HepG2 (cell line): ENCODE measurements around the gene IGF2BP1. TPM values are rescaled to one million over a fixed set of nuclear protein-coding genes. Genes with fewer than 3 reads are reported as not detected.

Experiments
- HDAC1 ChIP-seq: sonication (generic); formaldehyde crosslinking; IDR thresholded peaks from 2 replicates; pipeline ENCODE4 v1.5.1; 2020; ENCODE audit warnings: mild to moderate bottlenecking, missing genetic modification reagents
- JUNB ChIP-seq: sonication (generic); formaldehyde crosslinking; IDR thresholded peaks from 2 replicates; pipeline ENCODE4 v1.8.0; 2022; ENCODE audit warnings: missing genetic modification reagents, mild to moderate bottlenecking, borderline replicate concordance
- KDM2A ChIP-seq: sonication (generic); formaldehyde crosslinking; IDR thresholded peaks from 2 replicates; pipeline ENCODE4 v1.4.0; 2020; ENCODE audit warnings: low read depth, missing genetic modification reagents, borderline replicate concordance
- KDM6A ChIP-seq: IDR thresholded peaks from 2 replicates; pipeline ENCODE4 v1.6.1; 2016; ENCODE audit warnings: low read depth
- MTERF4 ChIP-seq: sonication (generic); formaldehyde crosslinking; IDR thresholded peaks from 2 replicates; pipeline ENCODE4 v1.8.0; 2023; ENCODE audit warnings: mild to moderate bottlenecking, missing genetic modification reagents
- POLR2AphosphoS2 ChIP-seq: IDR thresholded peaks from 2 replicates; pipeline ENCODE4 v1.6.1; 2011; ENCODE audit warnings: low read depth, low read length, improper control_type of control experiment
- RXRA ChIP-seq: sonication (generic); formaldehyde crosslinking; IDR thresholded peaks from 2 replicates; pipeline ENCODE4 v1.5.1; 2020; ENCODE audit warnings: missing genetic modification reagents
- SOX13 ChIP-seq, 3 experiments: fragments of 450-650 bp in 1 of 3; sonication (generic) in 1 of 3; formaldehyde crosslinking in 1 of 3; IDR thresholded peaks in 2 of 3; conservative IDR thresholded peaks in 1 of 3; 2 replicates each; pipeline versions ENCODE4 v1.5.0 to v1.6.1; 2016 to 2020; ENCODE audit warnings: antibody characterized with exemption in 1 of 3, mild to moderate bottlenecking in 1 of 3, missing compliant biosample characterization in 1 of 3, missing genetic modification reagents in 1 of 3, moderate library complexity in 1 of 3
- TAF1 ChIP-seq: sonication (generic); formaldehyde crosslinking; IDR thresholded peaks from 2 replicates; pipeline ENCODE4 v1.4.0; 2020; ENCODE audit warnings: missing genetic modification reagents
- TBP ChIP-seq: sonication (generic); formaldehyde crosslinking; IDR thresholded peaks from 2 replicates; pipeline ENCODE4 v1.5.0; 2020; ENCODE audit warnings: missing genetic modification reagents
- TP53 ChIP-seq: sonication (generic); formaldehyde crosslinking; conservative IDR thresholded peaks from 2 replicates; pipeline ENCODE4 v1.4.0; 2020; ENCODE audit warnings: missing genetic modification reagents
- ZFY ChIP-seq: sonication (generic); formaldehyde crosslinking; IDR thresholded peaks from 2 replicates; pipeline ENCODE4 v1.4.0; 2020; ENCODE audit warnings: missing genetic modification reagents
- ZMAT5 ChIP-seq: sonication (generic); formaldehyde crosslinking; IDR thresholded peaks from 2 replicates; pipeline ENCODE4 v1.5.0; 2020; ENCODE audit warnings: mild to moderate bottlenecking, low read depth, missing genetic modification reagents, borderline replicate concordance
- ZNF12 ChIP-seq: sonication (generic); formaldehyde crosslinking; IDR thresholded peaks from 2 replicates; pipeline ENCODE4 v1.5.0; 2020; ENCODE audit warnings: missing genetic modification reagents
- ZNF260 ChIP-seq: sonication (generic); formaldehyde crosslinking; IDR thresholded peaks from 2 replicates; pipeline ENCODE4 v1.4.0; 2020; ENCODE audit warnings: missing genetic modification reagents, low read depth, mild to moderate bottlenecking, borderline replicate concordance
- ZNF382 ChIP-seq: sonication (generic); formaldehyde crosslinking; IDR thresholded peaks from 2 replicates; pipeline ENCODE4 v1.5.0; 2020; ENCODE audit warnings: missing genetic modification reagents, mild to moderate bottlenecking, borderline replicate concordance
- ZNF569 ChIP-seq: sonication (generic); formaldehyde crosslinking; IDR thresholded peaks from 2 replicates; pipeline ENCODE4 v1.5.0; 2020; ENCODE audit warnings: mild to moderate bottlenecking, missing genetic modification reagents, moderate library complexity, borderline replicate concordance
- ZNF607 ChIP-seq: sonication (generic); formaldehyde crosslinking; IDR thresholded peaks from 2 replicates; pipeline ENCODE4 v1.5.1; 2020; ENCODE audit warnings: missing genetic modification reagents, mild to moderate bottlenecking, borderline replicate concordance
- ZNF616 ChIP-seq: sonication (generic); formaldehyde crosslinking; IDR thresholded peaks from 2 replicates; pipeline ENCODE4 v1.5.0; 2020; ENCODE audit warnings: low read depth, mild to moderate bottlenecking, missing genetic modification reagents
- ZNF713 ChIP-seq: sonication (generic); formaldehyde crosslinking; IDR thresholded peaks from 2 replicates; pipeline ENCODE4 v1.4.0; 2020; ENCODE audit warnings: mild to moderate bottlenecking, missing genetic modification reagents
- polyA plus RNA-seq, 8 experiments: library from polyadenylated mRNA; depleted of rRNA in 3 of 8; stranded (reverse) in 7 of 8; unstranded in 1 of 8; fragments of >200 nt; fragmentation: Illumina TruSeq in 4 of 8; extraction: Trizol in 4 of 8; gene quantifications; 2 replicates each; pipeline versions ENCODE4 v1.2.1 to v1.2.3, GENCODE V29; 2011 to 2016; ENCODE audit warnings: low read depth in 4 of 8, missing spikeins in 1 of 8, mixed read lengths in 1 of 8; ENCODE audit not compliant: insufficient read depth in 1 of 8
- total RNA-seq, 5 experiments: library from RNA; depleted of rRNA; stranded (reverse); fragments of >200 nt; fragmentation: Illumina TruSeq; extraction: Trizol; gene quantifications; 2 replicates each; pipeline ENCODE4 v1.2.3, GENCODE V29; 2016; ENCODE audit warnings: low read depth in 1 of 5
- TF ChIP-seq, protein P1 (sequence below): sonication (generic); formaldehyde crosslinking; conservative IDR thresholded peaks from 2 replicates; pipeline ENCODE4 v1.8.0; 2022; ENCODE audit warnings: missing genetic modification reagents
- TF ChIP-seq, protein P2 (sequence below): sonication (generic); formaldehyde crosslinking; IDR thresholded peaks from 2 replicates; pipeline ENCODE4 v1.4.0; 2020; ENCODE audit warnings: low read depth, mild to moderate bottlenecking, missing genetic modification reagents

The IGF2BP1 gene
- total and polyA plus RNA-seq, 2 of the 13 experiments (the other 11 are each of a cell fraction or from before 2014, with no cell fraction given), result 29.7 to 75.1 TPM

GRCh38 chr17:49079840-49080663 lies 82.9 kb downstream of the IGF2BP1 start (continued):
- TF ChIP-seq SOX13 (IDR thresholded peaks at IDR 0.05) (no peak), SOX13 (CRISPR knock-in tag; conservative IDR thresholded peaks at IDR 0.05 in 1 of 2, IDR thresholded peaks at IDR 0.05 in 1 of 2) (peak in 1 of 2 experiments; percentile 30; a peak in 1 of 4 replicates), ZNF616 (CRISPR knock-in tag) (no peak), KDM6A (CRISPR knock-in tag) (peak; percentile 87), KDM2A (CRISPR knock-in tag) (no peak), ZNF607 (CRISPR knock-in tag) (no peak), JUNB (CRISPR knock-in tag) (no peak), ZMAT5 (CRISPR knock-in tag) (no peak), TBP (no peak), ZNF260 (CRISPR knock-in tag) (no peak), ZFY (CRISPR knock-in tag) (peak; percentile 23; the same call in 1 of the 2 replicates), ZNF569 (CRISPR knock-in tag) (no peak), ZNF12 (peak; percentile 85), TP53 (CRISPR knock-in tag) (no peak), MTERF4 (CRISPR knock-in tag) (0 out of 2 replicates have a peak, but pooled peaks have one; percentile 24), ZNF382 (CRISPR knock-in tag) (no peak), TAF1 (peak; percentile 55; the same call in 1 of the 2 replicates), HDAC1 (CRISPR knock-in tag) (no peak), POLR2AphosphoS2 (no peak), RXRA (CRISPR knock-in tag) (no peak), ZNF713 (CRISPR knock-in tag) (no peak)
- TF ChIP-seq, protein P1, sequence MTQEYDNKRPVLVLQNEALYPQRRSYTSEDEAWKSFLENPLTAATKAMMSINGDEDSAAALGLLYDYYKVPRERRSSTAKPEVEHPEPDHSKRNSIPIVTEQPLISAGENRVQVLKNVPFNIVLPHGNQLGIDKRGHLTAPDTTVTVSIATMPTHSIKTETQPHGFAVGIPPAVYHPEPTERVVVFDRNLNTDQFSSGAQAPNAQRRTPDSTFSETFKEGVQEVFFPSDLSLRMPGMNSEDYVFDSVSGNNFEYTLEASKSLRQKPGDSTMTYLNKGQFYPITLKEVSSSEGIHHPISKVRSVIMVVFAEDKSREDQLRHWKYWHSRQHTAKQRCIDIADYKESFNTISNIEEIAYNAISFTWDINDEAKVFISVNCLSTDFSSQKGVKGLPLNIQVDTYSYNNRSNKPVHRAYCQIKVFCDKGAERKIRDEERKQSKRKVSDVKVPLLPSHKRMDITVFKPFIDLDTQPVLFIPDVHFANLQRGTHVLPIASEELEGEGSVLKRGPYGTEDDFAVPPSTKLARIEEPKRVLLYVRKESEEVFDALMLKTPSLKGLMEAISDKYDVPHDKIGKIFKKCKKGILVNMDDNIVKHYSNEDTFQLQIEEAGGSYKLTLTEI (CRISPR knock-in tag), result no peak
- TF ChIP-seq, protein P2, sequence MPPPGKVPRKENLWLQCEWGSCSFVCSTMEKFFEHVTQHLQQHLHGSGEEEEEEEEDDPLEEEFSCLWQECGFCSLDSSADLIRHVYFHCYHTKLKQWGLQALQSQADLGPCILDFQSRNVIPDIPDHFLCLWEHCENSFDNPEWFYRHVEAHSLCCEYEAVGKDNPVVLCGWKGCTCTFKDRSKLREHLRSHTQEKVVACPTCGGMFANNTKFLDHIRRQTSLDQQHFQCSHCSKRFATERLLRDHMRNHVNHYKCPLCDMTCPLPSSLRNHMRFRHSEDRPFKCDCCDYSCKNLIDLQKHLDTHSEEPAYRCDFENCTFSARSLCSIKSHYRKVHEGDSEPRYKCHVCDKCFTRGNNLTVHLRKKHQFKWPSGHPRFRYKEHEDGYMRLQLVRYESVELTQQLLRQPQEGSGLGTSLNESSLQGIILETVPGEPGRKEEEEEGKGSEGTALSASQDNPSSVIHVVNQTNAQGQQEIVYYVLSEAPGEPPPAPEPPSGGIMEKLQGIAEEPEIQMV (CRISPR knock-in tag), result no peak
